Mucosa of rectum (tissue), 2 donors: Measurements from ENCODE around the gene MCTP1.

Experiments used
- H3K27ac ChIP-seq, 2 donors: one replicate each; pipeline ENCODE4 v1.7.0; 2013; ENCODE audit warnings: inconsistent platforms in 2 of 2, low read depth in 2 of 2, low read length in 2 of 2
- H3K27me3 ChIP-seq, 2 donors: one replicate each; pipeline ENCODE4 v1.7.0; 2013; ENCODE audit warnings: low read length in 2 of 2; ENCODE audit not compliant: control insufficient read depth in 2 of 2, insufficient read depth in 2 of 2
- H3K36me3 ChIP-seq, 2 donors: one replicate each; pipeline ENCODE4 v1.7.0; 2013; ENCODE audit warnings: low read length in 2 of 2; ENCODE audit not compliant: control insufficient read depth in 2 of 2, insufficient read depth in 2 of 2
- H3K4me1 ChIP-seq, 2 donors: one replicate each; pipeline ENCODE4 v1.7.0; 2013; ENCODE audit warnings: low read length in 2 of 2, mild to moderate bottlenecking in 1 of 2; ENCODE audit not compliant: control insufficient read depth in 2 of 2, insufficient read depth in 2 of 2
- H3K4me3 ChIP-seq, 2 donors: one replicate each; pipeline ENCODE4 v1.7.0; 2013; ENCODE audit warnings: low read length in 2 of 2
- H3K9ac ChIP-seq, 2 donors: one replicate each; pipeline ENCODE4 v1.7.0; 2013; ENCODE audit warnings: low read length in 2 of 2, low read depth in 1 of 2, mild to moderate bottlenecking in 1 of 2
- H3K9me3 ChIP-seq, 2 donors: one replicate each; pipeline ENCODE4 v1.7.0; 2013; ENCODE audit warnings: low read length in 2 of 2; ENCODE audit not compliant: control insufficient read depth in 2 of 2
- donor health status: healthy.
- donor health status: Normal muscosa, but diverticular disease.

MCTP1 gene

GRCh38 chr5:94777056-94777880, 507.6 kb downstream of the MCTP1 start:
- Histone ChIP-seq H3K36me3 (no peaks in the 10 kb centered on the region), H3K4me3 (no peak overlapping the region), H3K27me3 (no peaks in the 10 kb centered on the region), H3K27ac (no peak overlapping the region), H3K4me1 (no peaks in the 10 kb centered on the region), H3K9me3 (no peaks in the 10 kb centered on the region), H3K9ac (no peak overlapping the region)

GRCh38 chr5:94776167-94776566, 508.7 kb downstream of the MCTP1 start:
- Histone ChIP-seq H3K4me1 (no peaks in the 10 kb centered on the region), H3K27ac (no peak overlapping the region), H3K9me3 (no peaks in the 10 kb centered on the region)

GRCh38 chr5:94775088-94775487, 509.8 kb downstream of the MCTP1 start:
- Histone ChIP-seq H3K4me1 (no peaks in the 10 kb centered on the region), H3K4me3 (no peak overlapping the region), H3K36me3 (no peaks in the 10 kb centered on the region), H3K27me3 (no peaks in the 10 kb centered on the region), H3K27ac (no peak overlapping the region), H3K9ac (no peak overlapping the region), H3K9me3 (no peaks in the 10 kb centered on the region)

More at GRCh38 chr5:94776167-94776566, 508.7 kb downstream of the MCTP1 start:
- no peak overlapping the region for H3K9ac ChIP-seq
- H3K27me3 ChIP-seq: no peaks in the 10 kb centered on the region
- no peak overlapping the region for H3K4me3 ChIP-seq
- H3K36me3 ChIP-seq: no peaks in the 10 kb centered on the region

- no peak overlapping the region for H3K27ac ChIP-seq
- no peak overlapping the region for H3K4me3 ChIP-seq
- no peaks in the 10 kb centered on the region for H3K4me1 ChIP-seq
- no peaks in the 10 kb centered on the region for H3K36me3 ChIP-seq
- no peak overlapping the region for H3K9ac ChIP-seq
- no peaks in the 10 kb centered on the region for H3K9me3 ChIP-seq
- H3K27me3 ChIP-seq: no peaks in the 10 kb centered on the region
Measured at GRCh38 chr5:94771742-94772141, 513.2 kb downstream of the MCTP1 start.

- Histone ChIP-seq H3K27me3 (no peaks in the 10 kb centered on the region), H3K9ac (no peak overlapping the region), H3K4me3 (no peak overlapping the region), H3K27ac (no peak overlapping the region), H3K9me3 (no peaks in the 10 kb centered on the region), H3K4me1 (no peaks in the 10 kb centered on the region), H3K36me3 (no peaks in the 10 kb centered on the region)
Measured at GRCh38 chr5:94769996-94770395, 514.9 kb downstream of the MCTP1 start.

- Histone ChIP-seq H3K27ac (no peak overlapping the region), H3K4me1 (no peaks in the 10 kb centered on the region), H3K27me3 (no peaks in the 10 kb centered on the region), H3K9me3 (no peaks in the 10 kb centered on the region), H3K36me3 (no peaks in the 10 kb centered on the region), H3K9ac (no peak overlapping the region), H3K4me3 (no peak overlapping the region)
Measured at GRCh38 chr5:94761786-94762185, 523.1 kb downstream of the MCTP1 start.

GRCh38 chr5:94761055-94761454, 523.8 kb downstream of the MCTP1 start:
- no peak overlapping the region for H3K9ac ChIP-seq
- H3K4me3 ChIP-seq: no peak overlapping the region
- H3K27me3 ChIP-seq: no peaks in the 10 kb centered on the region
- no peak overlapping the region for H3K27ac ChIP-seq
- H3K4me1 ChIP-seq: no peaks in the 10 kb centered on the region
- H3K36me3 ChIP-seq: no peaks in the 10 kb centered on the region
- no peaks in the 10 kb centered on the region for H3K9me3 ChIP-seq

GRCh38 chr5:94759961-94760360, 524.9 kb downstream of the MCTP1 start:
- Histone ChIP-seq H3K27me3 (no peaks in the 10 kb centered on the region), H3K4me3 (no peak overlapping the region), H3K36me3 (no peaks in the 10 kb centered on the region), H3K9me3 (no peaks in the 10 kb centered on the region), H3K27ac (no peak overlapping the region), H3K9ac (no peak overlapping the region), H3K4me1 (no peaks in the 10 kb centered on the region)

GRCh38 chr5:94759022-94759421, 525.9 kb downstream of the MCTP1 start:
- no peak overlapping the region for H3K4me3 ChIP-seq
- no peak overlapping the region for H3K9ac ChIP-seq
- no peaks in the 10 kb centered on the region for H3K9me3 ChIP-seq

GRCh38 chr5:94754824-94755223, 530.1 kb downstream of the MCTP1 start:
- Histone ChIP-seq H3K27ac (no peak overlapping the region), H3K4me1 (no peaks in the 10 kb centered on the region), H3K4me3 (no peak overlapping the region)

More at GRCh38 chr5:94759022-94759421, 525.9 kb downstream of the MCTP1 start:
- H3K27me3 ChIP-seq: no peaks in the 10 kb centered on the region
- no peaks in the 10 kb centered on the region for H3K4me1 ChIP-seq
- no peak overlapping the region for H3K27ac ChIP-seq
- H3K36me3 ChIP-seq: no peaks in the 10 kb centered on the region

More at GRCh38 chr5:94754824-94755223, 530.1 kb downstream of the MCTP1 start:
- Histone ChIP-seq H3K36me3 (no peaks in the 10 kb centered on the region), H3K27me3 (no peaks in the 10 kb centered on the region), H3K9ac (no peak overlapping the region), H3K9me3 (no peaks in the 10 kb centered on the region)
